HCT116 (cell line): ENCODE results near the gene RPLP2. TPM values are rescaled to one million over a fixed set of nuclear protein-coding genes. Genes with fewer than 3 reads are reported as not detected.

ENCODE experiments used
- ATAC-seq: fragments of 200-7000 bp; cut with Tn5 transposase; 2 replicates; pipeline ENCODE4 v1.9.1; 2020; ENCODE audit warnings: mild to moderate bottlenecking, moderate library complexity
- BruUV-seq: library from RNA; stranded (reverse); fragments of 400-500 nt; replicated peaks from 2 replicates; lab custom pipeline; 2021; lab: Mats Ljungman, UMichigan
- CTCF ChIA-PET: fragments of 300-600 bp; sonication (Branson Sonifier 250); formaldehyde crosslinking; loops from one replicate; lab custom pipeline; 2021; ENCODE audit warnings: antibody characterized with exemption; lab: Charles Lee
- POLR2A ChIA-PET: fragments of 300-600, 350-600 bp; sonication (Branson Sonifier 250); formaldehyde crosslinking; loops from one replicate; lab custom pipeline; 2021; ENCODE audit warnings: antibody characterized with exemption; lab: Charles Lee
- RAD21 ChIA-PET, 2 experiments: fragments of 300-600 bp; sonication (Branson Sonifier 250); formaldehyde crosslinking; loops; one replicate each; lab custom pipeline; 2023; ENCODE audit warnings: low total read pairs in 2 of 2; ENCODE audit not compliant: uncharacterized antibody in 2 of 2, unreplicated experiment in 2 of 2, low non-redundant PET in 1 of 2; lab: Charles Lee
- DNase-seq: peaks from one replicate; pipeline ENCODE4 v3.0.0-alpha.2; 2010; ENCODE audit warnings: low read depth, low spot score
- H2AFZ ChIP-seq: fragments of 200-600 bp; shearing (Covaris generic), sonication (generic); 2 replicates; pipeline ENCODE4 v1.6.1; 2017; ENCODE audit warnings: low read depth, mixed run types, mixed read lengths, antibody characterized with exemption, low read length; ENCODE audit not compliant: poor library complexity, severe bottlenecking
- H3K27ac ChIP-seq: 2 replicates; pipeline ENCODE4 v1.5.1; 2012; ENCODE audit warnings: low read depth, low read length
- H3K27me3 ChIP-seq: fragments of 200-600 bp; sonication (generic); 2 replicates; pipeline ENCODE4 v1.6.1; 2016; ENCODE audit warnings: mixed run types, low read length, mixed read lengths; ENCODE audit not compliant: insufficient read depth
- H3K36me3 ChIP-seq, 2 experiments: fragments of 200-500 bp in 1 of 2; fragments of 200-600 bp in 1 of 2; sonication (Bioruptor generic) in 1 of 2; sonication (generic) in 1 of 2; 2 replicates each; pipeline versions ENCODE4 v1.5.1 to v1.6.1; 2014 to 2016; ENCODE audit warnings: low read length in 2 of 2, inconsistent platforms in 1 of 2, mixed read lengths in 1 of 2, mixed run types in 1 of 2; ENCODE audit not compliant: insufficient read depth in 2 of 2, control insufficient read depth in 1 of 2
- H3K4me1 ChIP-seq, 2 experiments: fragments of 200-600 bp in 1 of 2; sonication (generic) in 1 of 2; 2 replicates each; pipeline versions ENCODE4 v1.5.1 to v1.6.1; 2012 to 2017; ENCODE audit warnings: low read length in 2 of 2, inconsistent platforms in 1 of 2, mild to moderate bottlenecking in 1 of 2, mixed read lengths in 1 of 2, mixed run types in 1 of 2, moderate library complexity in 1 of 2; ENCODE audit not compliant: insufficient read depth in 2 of 2, control insufficient read depth in 1 of 2
- H3K4me2 ChIP-seq: fragments of 200-600 bp; sonication (generic); 2 replicates; pipeline ENCODE4 v1.6.1; 2017; ENCODE audit warnings: mixed run types, low read length, mixed read lengths
- H3K4me3 ChIP-seq, 2 experiments: fragments of 200-600 bp in 1 of 2; sonication (generic) in 1 of 2; replicated peaks in 1 of 2; 2 replicates each; pipeline ENCODE4 v1.5.1; 2011 to 2016; ENCODE audit warnings: low read length in 2 of 2, control low read depth in 1 of 2, low read depth in 1 of 2, mild to moderate bottlenecking in 1 of 2, mixed read lengths in 1 of 2, mixed run types in 1 of 2
- H3K79me2 ChIP-seq: fragments of 200-600 bp; sonication (generic); 2 replicates; pipeline ENCODE4 v1.6.1; 2017; ENCODE audit warnings: mild to moderate bottlenecking, mixed run types, low read length, moderate library complexity, mixed read lengths; ENCODE audit not compliant: insufficient read depth
- H3K9ac ChIP-seq: fragments of 200-600 bp; sonication (generic); 2 replicates; pipeline ENCODE4 v1.6.1; 2016; ENCODE audit warnings: low read length, mixed read lengths
- H3K9me2 ChIP-seq: fragments of 200-600 bp; sonication (generic), shearing (Covaris generic); 2 replicates; pipeline ENCODE4 v1.6.1; 2017; ENCODE audit warnings: mixed run types, mild to moderate bottlenecking, moderate library complexity; ENCODE audit not compliant: insufficient read depth
- H3K9me3 ChIP-seq, 2 experiments: fragments of 200-500 bp in 1 of 2; fragments of 200-600 bp in 1 of 2; sonication (Bioruptor generic) in 1 of 2; sonication (generic) in 1 of 2; 2 replicates each; pipeline ENCODE4 v1.6.1; 2014 to 2017; ENCODE audit warnings: low read length in 2 of 2, mixed read lengths in 2 of 2, inconsistent platforms in 1 of 2, low read depth in 1 of 2, mild to moderate bottlenecking in 1 of 2, mixed run types in 1 of 2, moderate library complexity in 1 of 2; ENCODE audit not compliant: control insufficient read depth in 1 of 2, insufficient read depth in 1 of 2
- H4K20me1 ChIP-seq: fragments of 200-600 bp; sonication (generic), shearing (Covaris generic); 2 replicates; pipeline ENCODE4 v1.6.1; 2017; ENCODE audit warnings: mixed run types, mild to moderate bottlenecking, moderate library complexity; ENCODE audit not compliant: insufficient read depth
- EGR1 ChIP-seq: IDR thresholded peaks from 2 replicates; pipeline ENCODE4 v1.6.1; 2012; ENCODE audit warnings: low read depth
- FOSL1 ChIP-seq: IDR thresholded peaks from 2 replicates; pipeline ENCODE4 v1.6.1; 2012; ENCODE audit warnings: low read depth
- JUND ChIP-seq: IDR thresholded peaks from 2 replicates; pipeline ENCODE4 v1.6.1; 2012
- POLR2AphosphoS5 ChIP-seq: IDR thresholded peaks from 2 replicates; pipeline ENCODE4 v1.6.1; 2011; ENCODE audit warnings: mild to moderate bottlenecking, low read depth, low read length, moderate library complexity
- SRF ChIP-seq: IDR thresholded peaks from 2 replicates; pipeline ENCODE4 v1.6.1; 2012; ENCODE audit warnings: low read depth
- YY1 ChIP-seq: IDR thresholded peaks from 2 replicates; pipeline ENCODE4 v1.6.1; 2011; ENCODE audit warnings: low read length, low read depth, moderate library complexity, mild to moderate bottlenecking; ENCODE audit not compliant: insufficient replicate concordance; ENCODE audit errors: extremely low read depth
- intact Hi-C: fragments of 100-400 bp; cut with micrococcal nuclease; formaldehyde crosslinking; loops from 2 replicates; pipeline ENCODE4 v1.10.0; 2022
- total RNA-seq: library from RNA; stranded (reverse); gene quantifications from one replicate; pipeline ENCODE4 v1.2.1, GENCODE V29; 2021; ENCODE audit not compliant: unreplicated experiment
- TF ChIP-seq, protein P1 (sequence below): IDR thresholded peaks from 2 replicates; pipeline ENCODE4 v1.6.1; 2012
- TF ChIP-seq, protein P2 (sequence below), 3 experiments: fragments of 200-600 bp in 1 of 3; sonication (generic) in 1 of 3; IDR thresholded peaks in 2 of 3; conservative IDR thresholded peaks in 1 of 3; 2 replicates each; pipeline ENCODE4 v1.5.1; 2012 to 2017; ENCODE audit warnings: low read depth in 2 of 3, low read length in 2 of 3, antibody characterized with exemption in 1 of 3, borderline replicate concordance in 1 of 3, control low read depth in 1 of 3, mild to moderate bottlenecking in 1 of 3, mixed read lengths in 1 of 3, mixed run types in 1 of 3, moderate library complexity in 1 of 3; ENCODE audit not compliant: insufficient read depth in 1 of 3

RPLP2 gene
- total RNA-seq, 1 experiment from 2014 or later, result 3,615 TPM

DNA sequence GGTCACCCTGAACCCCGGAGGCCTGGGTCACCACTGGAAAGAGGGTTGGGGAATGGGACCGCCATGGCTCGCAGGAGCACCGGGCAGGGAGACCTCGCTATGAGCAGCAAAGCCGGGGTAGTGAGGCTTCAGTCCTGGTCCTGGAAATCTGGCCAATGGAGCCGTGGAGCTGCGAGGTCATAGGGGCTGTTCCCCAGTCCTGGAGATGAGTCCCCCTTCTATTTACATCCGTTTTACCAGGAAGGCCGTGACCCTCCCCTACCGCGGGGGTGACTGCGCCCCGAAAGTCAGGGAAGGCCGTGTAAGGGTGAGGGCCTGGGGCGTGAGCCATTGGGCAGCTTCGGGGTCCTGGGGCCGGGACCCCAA lies 5.2 kb upstream of the RPLP2 start:
- Histone ChIP-seq H4K20me1 (no peaks in the 10 kb centered on the region), H3K4me1 (peaks cover 22 to 32% of the 10 kb centered on the region in 2 experiments), H3K4me2 (peak overlapping the region; percentile 87), H3K27me3 (no peaks in the 10 kb centered on the region), H3K4me3 (peak overlapping the region; percentile 66 to 72), H3K27ac (peak overlapping the region; percentile 93), H3K9me3 (no peaks in the 10 kb centered on the region), H3K9me2 (no peaks in the 10 kb centered on the region), H2AFZ (no peak overlapping the region), H3K9ac (peak overlapping the region; percentile 83), H3K79me2 (peaks cover 30% of the 10 kb centered on the region), H3K36me3 (peaks cover 0 to 9% of the 10 kb centered on the region in 2 experiments; a peak in 1 of 4 replicates)
- no peak for DNase-seq
- ChIA-PET CTCF (no interaction called here), RAD21 (no interaction called here), POLR2A (interaction anchor here (1.5 kb wide), 1 partner anchor 30 kb away, joined by 3 read pairs; no protein-coding TSS in a partner anchor)
- TF ChIP-seq FOSL1, result no peak
- TF ChIP-seq JUND, result no peak
- TF ChIP-seq EGR1, result no peak
- TF ChIP-seq YY1, result no peak
- ATAC-seq, result no peak
- no TSS peak for BruUV-seq
- intact Hi-C loops, result no loop called here

DNA sequence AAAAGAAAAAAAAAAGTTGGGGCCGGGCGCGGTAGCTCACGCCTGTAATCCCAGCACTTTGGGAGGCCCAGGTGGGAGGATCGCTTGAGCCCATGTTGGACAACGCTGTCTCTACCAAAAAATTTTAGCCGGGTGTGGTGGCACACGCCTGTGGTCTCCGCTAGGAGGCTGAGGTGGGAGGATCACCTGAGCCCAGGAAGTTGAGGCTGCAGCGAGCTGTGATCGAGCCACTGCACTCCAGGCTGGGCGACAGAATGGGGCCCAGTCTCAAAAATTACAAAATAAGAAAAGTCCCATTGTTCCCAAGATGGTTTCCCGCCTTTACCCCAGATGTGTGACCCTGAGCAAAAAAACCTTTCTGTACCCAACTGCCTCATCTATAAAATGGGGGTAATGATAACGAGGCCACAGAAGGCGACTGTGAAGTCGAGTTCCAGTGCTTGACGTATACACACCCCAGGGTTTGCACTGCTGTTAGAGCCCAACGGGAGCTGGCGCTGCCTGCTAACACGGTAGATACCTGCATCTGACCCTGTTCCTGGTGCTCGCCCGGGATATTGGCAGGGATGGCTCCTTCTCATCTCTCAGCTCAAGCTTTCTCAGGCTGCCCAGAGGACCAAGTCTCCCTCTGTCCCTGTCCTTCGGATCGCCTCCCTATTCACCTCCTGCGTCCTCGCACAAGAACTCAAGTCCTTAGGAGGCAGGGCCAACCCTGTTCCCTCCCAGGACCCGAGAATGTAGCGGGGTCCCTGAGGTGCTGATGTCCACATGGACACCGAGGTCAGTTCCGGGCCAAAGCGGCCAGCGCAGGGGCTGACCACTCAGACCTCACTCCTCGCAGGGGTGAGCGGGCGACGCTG lies 1.1 kb upstream of the RPLP2 start:
- H3K4me1 ChIP-seq, result peaks cover 27 to 58% of the 10 kb centered on the region in 2 experiments
- intact Hi-C loops, result loop anchor here (1.0 to 5.0 kb wide), 2 partner anchors 12 to 34 kb away; partner anchors contain the start of genes POLR2L and TSPAN4
- ChIA-PET CTCF (interaction anchor here (0.8 to 1.5 kb wide), 4 partner anchors 8 to 33 kb away, joined by 3 to 7 read pairs (median 3); partner anchors contain the start of gene PNPLA2), POLR2A (interaction anchor here (1.0 to 4.4 kb wide), 7 partner anchors 10 to 34 kb away, joined by 3 to 45 read pairs (median 6); partner anchors contain the start of genes CRACR2B, PNPLA2 and TSPAN4), RAD21 (no interaction called here)
- H3K9me2 ChIP-seq, result no peaks in the 10 kb centered on the region
- H3K27ac ChIP-seq, result peak overlapping the region; percentile 93
- peak overlapping the region; percentile 100 for H3K9ac ChIP-seq
- no peak for TF ChIP-seq SRF
- TF ChIP-seq JUND, result no peak
- peak; percentile 19 for TF ChIP-seq YY1
- TF ChIP-seq, protein P1, sequence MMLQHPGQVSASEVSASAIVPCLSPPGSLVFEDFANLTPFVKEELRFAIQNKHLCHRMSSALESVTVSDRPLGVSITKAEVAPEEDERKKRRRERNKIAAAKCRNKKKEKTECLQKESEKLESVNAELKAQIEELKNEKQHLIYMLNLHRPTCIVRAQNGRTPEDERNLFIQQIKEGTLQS, result no peak
- TF ChIP-seq, protein P2, sequence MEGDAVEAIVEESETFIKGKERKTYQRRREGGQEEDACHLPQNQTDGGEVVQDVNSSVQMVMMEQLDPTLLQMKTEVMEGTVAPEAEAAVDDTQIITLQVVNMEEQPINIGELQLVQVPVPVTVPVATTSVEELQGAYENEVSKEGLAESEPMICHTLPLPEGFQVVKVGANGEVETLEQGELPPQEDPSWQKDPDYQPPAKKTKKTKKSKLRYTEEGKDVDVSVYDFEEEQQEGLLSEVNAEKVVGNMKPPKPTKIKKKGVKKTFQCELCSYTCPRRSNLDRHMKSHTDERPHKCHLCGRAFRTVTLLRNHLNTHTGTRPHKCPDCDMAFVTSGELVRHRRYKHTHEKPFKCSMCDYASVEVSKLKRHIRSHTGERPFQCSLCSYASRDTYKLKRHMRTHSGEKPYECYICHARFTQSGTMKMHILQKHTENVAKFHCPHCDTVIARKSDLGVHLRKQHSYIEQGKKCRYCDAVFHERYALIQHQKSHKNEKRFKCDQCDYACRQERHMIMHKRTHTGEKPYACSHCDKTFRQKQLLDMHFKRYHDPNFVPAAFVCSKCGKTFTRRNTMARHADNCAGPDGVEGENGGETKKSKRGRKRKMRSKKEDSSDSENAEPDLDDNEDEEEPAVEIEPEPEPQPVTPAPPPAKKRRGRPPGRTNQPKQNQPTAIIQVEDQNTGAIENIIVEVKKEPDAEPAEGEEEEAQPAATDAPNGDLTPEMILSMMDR (IDR thresholded peaks at IDR 0.05 in 2 of 3, conservative IDR thresholded peaks at IDR 0.05 in 1 of 3; ENCODE audit: borderline replicate concordance in 1 of 3, insufficient read depth in 1 of 3, low read depth in 2 of 3, low read length in 2 of 3), result peak in 2 of 3 experiments; percentile 36 to 47; a peak in 4 of 6 replicates
- no peak for TF ChIP-seq POLR2AphosphoS5
- H3K4me3 ChIP-seq, result peak overlapping the region; percentile 82 to 97
- no peaks in the 10 kb centered on the region for H3K27me3 ChIP-seq
- no peaks in the 10 kb centered on the region for H3K9me3 ChIP-seq
- no peak for DNase-seq
- peak overlapping the region; percentile 88 for H3K4me2 ChIP-seq
- peaks cover 21 to 38% of the 10 kb centered on the region in 2 experiments for H3K36me3 ChIP-seq
- TSS peak; percentile 80 for BruUV-seq
- H3K79me2 ChIP-seq, result peaks cover 63% of the 10 kb centered on the region
- H4K20me1 ChIP-seq, result peaks cover 17% of the 10 kb centered on the region; the same call in 1 of the 2 replicates
- no peak overlapping the region for H2AFZ ChIP-seq
- ATAC-seq, result peak; percentile 24
